Kidney (tissue), 14 donors: ENCODE results near the gene CLEC18C. TPM values are rescaled to one million over a fixed set of nuclear protein-coding genes. Genes with fewer than 3 reads are reported as not detected.
"Not testable (repeated sequence)": the region's sequence is repeated elsewhere in the genome, so short reads cannot be mapped to it uniquely, and the experiment has no call there.

Source experiments
- DNase-seq, 5 donors: peaks; one replicate each; pipeline ENCODE4 v3.0.0-alpha.2; 2013 to 2020
- FAIRE-seq: peaks from 2 replicates; lab custom pipeline; 2012; peaks lifted over from hg19 to GRCh38; lab: Jason Lieb, UNC
- H3K27ac ChIP-seq, 2 donors: one replicate each; pipeline ENCODE4 v1.7.0; 2013; ENCODE audit warnings: low read depth in 2 of 2, low read length in 2 of 2, inconsistent platforms in 1 of 2
- H3K27me3 ChIP-seq: one replicate; pipeline ENCODE4 v1.7.1; 2013; ENCODE audit warnings: low read length, inconsistent platforms; ENCODE audit not compliant: control insufficient read depth, insufficient read depth
- H3K36me3 ChIP-seq, 3 donors: one replicate each; pipeline versions ENCODE4 v1.7.0 to v1.7.1; 2013; ENCODE audit warnings: low read length in 3 of 3, control low read depth in 1 of 3, inconsistent platforms in 1 of 3; ENCODE audit not compliant: insufficient read depth in 3 of 3, control insufficient read depth in 2 of 3
- H3K4me1 ChIP-seq, 3 donors: one replicate each; pipeline versions ENCODE4 v1.7.0 to v1.7.1; 2013; ENCODE audit warnings: low read length in 3 of 3, inconsistent platforms in 1 of 3, low read depth in 1 of 3; ENCODE audit not compliant: control insufficient read depth in 2 of 3, insufficient read depth in 2 of 3
- H3K4me3 ChIP-seq, 3 donors: one replicate each; pipeline versions ENCODE4 v1.7.0 to v1.8.1; 2013; ENCODE audit warnings: low read length in 3 of 3, control low read depth in 1 of 3, inconsistent platforms in 1 of 3
- H3K9ac ChIP-seq, 3 donors: one replicate each; pipeline versions ENCODE4 v1.7.0 to v1.7.1; 2013; ENCODE audit warnings: low read length in 3 of 3, control low read depth in 1 of 3, inconsistent platforms in 1 of 3
- H3K9me3 ChIP-seq, 3 donors: one replicate each; pipeline versions ENCODE4 v1.7.0 to v1.7.1; 2013; ENCODE audit warnings: low read length in 3 of 3, control low read depth in 1 of 3, inconsistent platforms in 1 of 3; ENCODE audit not compliant: control insufficient read depth in 2 of 3, insufficient read depth in 1 of 3
- intact Hi-C: fragments of 100-400 bp; cut with DNase I; formaldehyde crosslinking; loops from one replicate; pipeline ENCODE4 v1.11.1; 2022
- polyA plus RNA-seq: library from polyadenylated mRNA; stranded (reverse); fragments of 350-450 nt; fragmentation: Illumina TruSeq; extraction: RNeasy Lipid Tissue Mini Kit (QIAGEN cat#74804); gene quantifications from one replicate; pipeline ENCODE4 v1.2.3, GENCODE V29; 2014; ENCODE audit warnings: low read depth, low replicate concordance; ENCODE audit not compliant: insufficient read depth
- total RNA-seq: library from RNA; stranded (reverse); fragmentation: NEBNext Ultra II Directional; extraction: Animal tissue kit (Norgen Biotek cat#: 25700); gene quantifications from one replicate; pipeline ENCODE4 v1.2.1, GENCODE V29; 2021
- TF ChIP-seq, protein P1 (sequence below): IDR thresholded peaks from 3 replicates; pipeline ENCODE4 v1.5.1; 2012; ENCODE audit warnings: mild to moderate bottlenecking, moderate library complexity, borderline replicate concordance; ENCODE audit not compliant: insufficient read depth; ENCODE audit errors: extremely low read depth
- donor health status: control.
- donor health status: control.
- donor health status: control.
- donor health status: control.
- donor health status: control.
- donor health status: DM: yes; HTN: yes; CAD: no.
- donor health status: Normal renal cell carcinoma (clear cell type).

CLEC18C gene
- total and polyA plus RNA-seq, 2 donors from 2014 or later, result 0.57 to 67.9 TPM

DNA sequence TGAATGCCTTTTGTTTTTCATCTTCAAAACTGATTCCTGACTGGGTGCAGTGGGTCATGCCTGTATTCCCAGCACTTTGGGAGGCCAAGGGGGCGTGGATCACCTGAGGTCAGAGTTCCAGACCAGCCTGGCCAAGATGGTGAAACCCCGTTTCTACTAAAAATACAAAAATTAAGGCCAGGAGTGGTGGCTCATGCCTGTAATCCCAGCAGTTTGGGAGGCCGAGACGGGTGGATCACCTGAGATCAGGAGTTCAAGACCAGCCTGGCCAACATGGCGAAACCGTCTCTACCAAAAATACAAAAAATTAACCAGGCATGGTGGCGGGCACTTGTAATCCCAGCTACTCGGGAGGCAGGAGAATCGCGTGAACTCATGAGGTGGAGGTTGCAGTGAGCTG is 30.8 kb upstream of the CLEC18C start:
- H3K4me1 ChIP-seq, intact Hi-C loops, H3K27ac ChIP-seq, H3K4me3 ChIP-seq, H3K9ac ChIP-seq, H3K27me3 ChIP-seq, H3K9me3 ChIP-seq, DNase-seq, FAIRE-seq: not testable (repeated sequence)
- peaks cover 3 to 20% (median 4%) of the 10 kb centered on the region in 3 donors for H3K36me3 ChIP-seq

GRCh38 chr16:70143231-70143895 is 30.2 kb upstream of the CLEC18C start:
- intact Hi-C loops, H3K9ac ChIP-seq, DNase-seq, FAIRE-seq, H3K27me3 ChIP-seq, H3K27ac ChIP-seq, H3K9me3 ChIP-seq, H3K4me3 ChIP-seq, H3K4me1 ChIP-seq: not testable (repeated sequence)
- peaks cover 3 to 19% (median 7%) of the 10 kb centered on the region in 3 donors for H3K36me3 ChIP-seq

- DNase-seq, H3K4me3 ChIP-seq, H3K9me3 ChIP-seq, H3K27me3 ChIP-seq, H3K27ac ChIP-seq, H3K4me1 ChIP-seq, intact Hi-C loops, H3K9ac ChIP-seq, FAIRE-seq: not testable (repeated sequence)
- H3K36me3 ChIP-seq, result peaks cover 16 to 28% (median 16%) of the 10 kb centered on the region in 3 donors
These were observed 25.7 kb upstream of the CLEC18C start for GRCh38 chr16:70147853-70148252.

- H3K9ac ChIP-seq, DNase-seq, H3K9me3 ChIP-seq, H3K4me1 ChIP-seq, H3K27ac ChIP-seq, intact Hi-C loops, H3K4me3 ChIP-seq, FAIRE-seq, H3K27me3 ChIP-seq: not testable (repeated sequence)
- peaks cover 17 to 28% (median 21%) of the 10 kb centered on the region in 3 donors for H3K36me3 ChIP-seq
These were observed 25.1 kb upstream of the CLEC18C start for GRCh38 chr16:70148453-70148852.

- intact Hi-C loops, H3K9me3 ChIP-seq, DNase-seq, H3K4me3 ChIP-seq, H3K27ac ChIP-seq, H3K4me1 ChIP-seq, H3K9ac ChIP-seq, H3K27me3 ChIP-seq, FAIRE-seq: not testable (repeated sequence)
- peaks cover 17 to 25% (median 24%) of the 10 kb centered on the region in 3 donors for H3K36me3 ChIP-seq
These were observed 24.3 kb upstream of the CLEC18C start for GRCh38 chr16:70149296-70149695.

DNA sequence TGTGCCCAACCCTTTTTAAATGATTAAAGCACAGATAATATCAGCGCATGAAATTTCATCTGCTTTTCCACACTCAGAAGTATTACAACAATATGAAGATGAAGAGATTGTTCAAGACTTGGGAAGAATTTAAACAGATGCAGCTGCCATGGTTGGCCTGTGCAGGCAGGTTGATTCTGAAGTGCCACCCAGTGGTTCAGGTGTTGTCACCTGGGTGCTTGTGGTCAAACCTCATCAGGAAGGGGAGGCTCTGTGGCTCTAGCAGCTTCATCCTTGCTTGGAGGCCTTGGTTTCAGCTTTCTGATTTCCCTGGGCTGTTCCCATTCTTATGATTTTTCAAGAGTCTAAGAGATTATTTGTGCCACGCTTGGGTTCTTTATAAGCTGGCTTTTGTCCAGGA is 22.2 kb upstream of the CLEC18C start:
- TF ChIP-seq, protein P1, sequence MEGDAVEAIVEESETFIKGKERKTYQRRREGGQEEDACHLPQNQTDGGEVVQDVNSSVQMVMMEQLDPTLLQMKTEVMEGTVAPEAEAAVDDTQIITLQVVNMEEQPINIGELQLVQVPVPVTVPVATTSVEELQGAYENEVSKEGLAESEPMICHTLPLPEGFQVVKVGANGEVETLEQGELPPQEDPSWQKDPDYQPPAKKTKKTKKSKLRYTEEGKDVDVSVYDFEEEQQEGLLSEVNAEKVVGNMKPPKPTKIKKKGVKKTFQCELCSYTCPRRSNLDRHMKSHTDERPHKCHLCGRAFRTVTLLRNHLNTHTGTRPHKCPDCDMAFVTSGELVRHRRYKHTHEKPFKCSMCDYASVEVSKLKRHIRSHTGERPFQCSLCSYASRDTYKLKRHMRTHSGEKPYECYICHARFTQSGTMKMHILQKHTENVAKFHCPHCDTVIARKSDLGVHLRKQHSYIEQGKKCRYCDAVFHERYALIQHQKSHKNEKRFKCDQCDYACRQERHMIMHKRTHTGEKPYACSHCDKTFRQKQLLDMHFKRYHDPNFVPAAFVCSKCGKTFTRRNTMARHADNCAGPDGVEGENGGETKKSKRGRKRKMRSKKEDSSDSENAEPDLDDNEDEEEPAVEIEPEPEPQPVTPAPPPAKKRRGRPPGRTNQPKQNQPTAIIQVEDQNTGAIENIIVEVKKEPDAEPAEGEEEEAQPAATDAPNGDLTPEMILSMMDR, result peak; percentile 2
- Histone ChIP-seq H3K9me3 (no peaks in the 10 kb centered on the region), H3K27me3 (no peaks in the 10 kb centered on the region), H3K27ac (no peak overlapping the region), H3K4me1 (no peaks in the 10 kb centered on the region), H3K9ac (no peak overlapping the region), H3K36me3 (peaks cover 17 to 38% (median 32%) of the 10 kb centered on the region in 3 donors), H3K4me3 (no peak overlapping the region)
- DNase-seq (no peak), FAIRE-seq (no peak)
- intact Hi-C loops, result no loop called here
